Mononuclear cell (primary cell): Measurements from ENCODE around the gene ETV6. TPM values are rescaled to one million over a fixed set of nuclear protein-coding genes. Genes with fewer than 3 reads are reported as not detected.
"Not testable (repeated sequence)": the region's sequence is repeated elsewhere in the genome, so short reads cannot be mapped to it uniquely, and the experiment has no call there.

Experiments used
- H3K27me3 ChIP-seq: 2 replicates; pipeline ENCODE4 v1.6.0; 2011; ENCODE audit warnings: low read length, control low read depth; ENCODE audit not compliant: insufficient read depth
- H3K4me1 ChIP-seq: 2 replicates; pipeline ENCODE4 v1.5.1; 2011; ENCODE audit warnings: mild to moderate bottlenecking, low read length, control low read depth; ENCODE audit not compliant: insufficient read depth
- H3K4me3 ChIP-seq: 2 replicates; pipeline ENCODE4 v1.5.1; 2011; ENCODE audit warnings: mild to moderate bottlenecking, low read length, moderate library complexity
- H3K9me3 ChIP-seq: 2 replicates; pipeline ENCODE4 v1.5.1; 2011; ENCODE audit warnings: low read depth, mild to moderate bottlenecking, control low read depth, low read length
- total RNA-seq: library from RNA; depleted of rRNA; stranded (reverse); fragments of >200 nt; gene quantifications from one replicate; pipeline ENCODE4 v1.2.3, GENCODE V29; 2012

The ETV6 gene
- total RNA-seq, 1 donor = 19.7 TPM

DNA sequence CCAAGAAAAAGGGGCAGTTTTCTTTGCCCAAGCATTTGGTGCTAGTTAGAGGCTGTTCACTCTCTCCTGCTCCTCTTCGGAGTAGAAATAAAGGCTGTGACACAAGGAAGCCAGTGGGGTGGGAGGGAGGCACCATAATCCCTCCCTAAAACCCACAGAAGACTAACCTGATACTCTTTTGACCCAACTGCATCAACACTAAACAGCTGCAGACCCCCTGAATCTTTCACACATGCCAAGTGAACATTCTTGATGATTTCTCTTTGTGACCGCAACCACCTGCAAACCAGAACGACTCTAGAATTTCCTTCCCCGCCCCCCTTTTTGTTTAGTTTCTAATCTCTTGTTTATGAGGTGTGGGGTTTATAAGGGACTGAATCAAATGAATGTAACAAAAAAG is 245.4 kb downstream of the ETV6 start:
- no peaks in the 10 kb centered on the region for H3K27me3 ChIP-seq
- no peaks in the 10 kb centered on the region for H3K9me3 ChIP-seq
- H3K4me3 ChIP-seq = no peak overlapping the region
- peaks cover 38% of the 10 kb centered on the region for H3K4me1 ChIP-seq

GRCh38 chr12:11895421-11896078 is 246.1 kb downstream of the ETV6 start:
- Histone ChIP-seq H3K27me3 (no peaks in the 10 kb centered on the region), H3K4me3 (no peak overlapping the region), H3K4me1 (peaks cover 38% of the 10 kb centered on the region), H3K9me3 (no peaks in the 10 kb centered on the region)

- no peaks in the 10 kb centered on the region for H3K9me3 ChIP-seq
- H3K4me3 ChIP-seq = no peak overlapping the region
- peaks cover 29% of the 10 kb centered on the region for H3K4me1 ChIP-seq
These were observed 247.0 kb downstream of the ETV6 start for GRCh38 chr12:11896417-11896929.

GRCh38 chr12:11897923-11898322 is 248.4 kb downstream of the ETV6 start:
- Histone ChIP-seq H3K9me3 (no peaks in the 10 kb centered on the region), H3K4me3 (no peak overlapping the region), H3K27me3 (no peaks in the 10 kb centered on the region), H3K4me1 (peaks cover 23% of the 10 kb centered on the region)

More at GRCh38 chr12:11896417-11896929, 247.0 kb downstream of the ETV6 start:
- no peaks in the 10 kb centered on the region for H3K27me3 ChIP-seq

DNA sequence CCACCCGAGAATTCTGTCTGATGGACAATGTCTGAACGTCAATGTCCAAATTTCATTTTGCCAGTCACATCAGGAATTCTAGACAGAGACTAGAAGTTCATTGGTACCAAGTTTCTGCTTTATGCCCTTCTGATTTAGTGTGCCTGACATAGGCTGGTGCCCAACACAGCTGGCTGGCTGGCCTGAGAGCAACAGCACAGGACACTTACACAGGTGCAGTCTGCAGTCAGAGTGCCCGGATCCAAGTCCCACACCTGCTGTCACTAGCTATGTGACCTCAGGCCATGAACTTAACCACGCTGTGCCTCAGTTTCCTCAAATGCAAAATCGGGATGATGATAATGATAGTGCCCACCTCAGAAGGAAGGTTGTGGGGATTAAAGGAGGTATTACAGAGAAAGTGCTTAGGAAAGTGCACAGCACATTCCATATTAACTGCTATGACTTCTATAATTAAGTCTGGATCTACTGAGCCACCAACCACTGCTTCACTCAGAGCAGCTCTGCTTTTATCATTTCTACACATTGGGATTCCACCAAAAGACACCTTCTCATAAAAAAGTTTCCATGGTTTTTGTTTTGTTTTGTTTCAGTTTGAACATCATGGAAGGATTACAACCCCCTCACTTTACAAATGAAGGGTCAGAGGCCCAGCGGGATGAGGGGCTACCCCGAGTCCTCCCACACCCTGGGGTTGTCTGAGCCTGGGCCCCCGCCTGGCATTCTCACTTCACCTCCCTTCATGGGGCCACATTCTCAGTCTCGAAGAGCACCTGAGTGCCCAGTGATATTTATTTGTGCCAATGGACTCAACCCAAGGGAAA is 252.4 kb downstream of the ETV6 start:
- Histone ChIP-seq H3K4me1 (no peaks in the 10 kb centered on the region), H3K4me3 (no peak overlapping the region), H3K27me3 (no peaks in the 10 kb centered on the region), H3K9me3 (no peaks in the 10 kb centered on the region)

- no peaks in the 10 kb centered on the region for H3K4me1 ChIP-seq
- H3K4me3 ChIP-seq = no peak overlapping the region
- no peaks in the 10 kb centered on the region for H3K27me3 ChIP-seq
- H3K9me3 ChIP-seq = peaks cover 5% of the 10 kb centered on the region
These were observed 253.0 kb downstream of the ETV6 start for GRCh38 chr12:11902525-11902875.

DNA sequence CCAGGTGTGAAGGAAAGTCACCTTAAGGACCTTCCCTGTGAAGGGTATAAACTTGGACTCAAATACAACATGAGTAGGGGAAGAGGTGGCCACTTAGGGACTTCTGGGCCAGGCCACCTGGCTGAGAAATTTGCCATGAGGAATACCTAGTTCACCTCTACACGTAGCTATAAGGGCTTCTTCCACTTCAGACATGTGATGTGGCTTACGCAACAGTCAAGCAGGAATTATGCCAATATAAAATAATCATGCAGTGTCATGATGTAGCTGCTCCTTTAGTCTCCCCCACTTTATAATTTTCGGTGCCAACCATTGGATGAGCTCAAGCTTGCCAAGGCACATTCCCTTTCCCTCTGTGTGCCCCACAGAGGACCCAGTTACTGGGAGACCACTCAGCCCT is 254.7 kb downstream of the ETV6 start:
- Histone ChIP-seq H3K9me3 (peaks cover 12% of the 10 kb centered on the region), H3K27me3 (no peaks in the 10 kb centered on the region), H3K4me1 (no peaks in the 10 kb centered on the region), H3K4me3 (no peak overlapping the region)

DNA sequence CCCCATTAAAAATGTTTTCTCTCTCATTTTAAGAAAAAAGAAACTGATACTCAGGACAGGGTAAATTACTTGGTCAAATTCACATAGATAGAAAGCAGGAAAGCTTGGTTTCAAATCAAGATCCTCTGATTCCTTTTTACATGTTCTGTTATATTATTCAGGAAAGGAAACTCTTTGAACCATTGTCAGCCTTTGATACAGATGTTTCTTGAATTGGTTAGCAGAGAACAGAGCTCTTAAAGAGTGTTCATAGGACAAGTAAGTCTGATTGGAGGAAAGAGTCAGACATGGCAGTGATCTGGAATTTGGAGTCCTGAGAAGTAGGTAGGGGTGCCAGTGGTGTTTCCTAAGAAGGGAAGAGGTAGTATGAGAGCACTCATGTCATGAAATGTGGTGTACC is 256.1 kb downstream of the ETV6 start:
- Histone ChIP-seq H3K4me3 (no peak overlapping the region), H3K4me1 (no peaks in the 10 kb centered on the region), H3K27me3 (no peaks in the 10 kb centered on the region), H3K9me3 (peaks cover 12% of the 10 kb centered on the region)

DNA sequence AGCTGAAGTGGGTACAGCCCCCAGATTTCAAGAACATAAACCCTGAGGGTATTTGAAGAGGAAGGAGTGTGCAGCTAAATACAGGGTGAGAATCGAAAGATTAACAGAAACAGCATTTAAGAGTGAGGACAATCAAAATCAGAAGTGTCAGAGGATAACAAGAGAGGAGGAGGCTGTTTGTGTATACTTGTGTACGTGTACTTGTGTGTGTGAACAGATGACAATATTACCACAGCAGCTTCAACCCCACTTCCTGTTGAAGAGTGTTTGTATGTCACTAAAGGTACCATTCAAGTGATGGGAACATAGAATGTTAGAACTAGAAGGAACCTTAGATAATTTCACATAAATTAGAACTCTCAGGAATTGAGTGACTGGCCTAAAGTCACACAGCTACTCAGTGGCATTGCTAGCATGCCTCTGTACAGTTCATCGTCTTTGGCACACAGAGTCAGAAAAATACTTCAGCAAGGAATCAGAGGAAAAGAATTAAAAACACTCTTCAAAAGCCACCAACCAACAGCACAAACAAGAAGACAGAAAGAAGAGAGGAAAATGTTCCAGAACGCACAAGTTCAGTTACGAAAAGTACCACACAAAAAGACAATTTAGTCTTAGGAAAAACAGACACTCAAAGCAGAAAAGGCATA is 256.9 kb downstream of the ETV6 start:
- peaks cover 12% of the 10 kb centered on the region for H3K9me3 ChIP-seq
- H3K4me3 ChIP-seq = no peak overlapping the region
- no peaks in the 10 kb centered on the region for H3K27me3 ChIP-seq
- no peaks in the 10 kb centered on the region for H3K4me1 ChIP-seq

- Histone ChIP-seq H3K9me3 (peaks cover 12% of the 10 kb centered on the region), H3K4me3 (no peak overlapping the region), H3K4me1 (no peaks in the 10 kb centered on the region), H3K27me3 (no peaks in the 10 kb centered on the region)
These were observed 258.2 kb downstream of the ETV6 start for GRCh38 chr12:11907625-11908024.

DNA sequence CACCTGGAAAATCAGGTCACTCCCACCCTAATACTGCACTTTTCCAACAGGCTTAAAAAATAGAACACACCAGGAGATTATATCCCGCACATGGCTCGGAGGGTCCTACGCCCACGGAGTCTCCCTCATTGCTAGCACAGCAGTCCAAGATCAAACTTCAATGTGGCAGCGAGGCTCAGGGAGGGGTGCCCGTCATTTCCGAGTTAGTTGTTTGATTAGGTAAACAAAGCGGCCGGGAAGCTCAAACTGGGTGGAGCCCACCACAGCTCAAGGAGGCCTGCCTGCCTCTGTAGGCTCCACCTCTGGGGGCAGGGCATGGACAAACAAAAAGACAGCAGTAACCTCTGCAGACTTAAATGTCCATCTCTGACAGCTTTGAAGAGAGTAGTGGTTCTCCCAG is 259.9 kb downstream of the ETV6 start:
- peaks cover 12% of the 10 kb centered on the region for H3K9me3 ChIP-seq
- H3K4me1 ChIP-seq, H3K27me3 ChIP-seq, H3K4me3 ChIP-seq: not testable (repeated sequence)

GRCh38 chr12:11916113-11916512 is 266.6 kb downstream of the ETV6 start:
- Histone ChIP-seq H3K4me3 (no peak overlapping the region), H3K9me3 (no peaks in the 10 kb centered on the region), H3K4me1 (no peaks in the 10 kb centered on the region), H3K27me3 (no peaks in the 10 kb centered on the region)

DNA sequence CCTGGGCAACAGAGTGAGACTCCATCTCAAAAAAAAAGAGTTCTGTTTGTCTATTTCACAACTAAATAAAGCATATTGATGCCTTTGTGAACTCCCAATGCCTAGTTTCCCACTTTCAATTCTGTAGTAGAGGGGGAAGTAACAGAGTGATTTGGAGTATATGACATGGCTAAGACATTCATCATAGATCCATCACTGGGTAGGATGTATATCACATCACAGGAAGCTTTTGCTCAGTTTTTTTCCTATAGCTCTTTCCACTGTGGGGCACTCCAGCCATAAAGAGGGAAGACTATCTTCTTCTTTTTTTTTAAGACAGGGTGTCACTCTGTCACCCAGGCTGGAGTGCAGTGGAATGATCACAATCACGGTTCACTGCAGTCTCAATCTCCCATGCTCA is 267.3 kb downstream of the ETV6 start:
- no peak overlapping the region for H3K4me3 ChIP-seq
- H3K4me1 ChIP-seq = no peaks in the 10 kb centered on the region
- H3K27me3 ChIP-seq = no peaks in the 10 kb centered on the region
- no peaks in the 10 kb centered on the region for H3K9me3 ChIP-seq

- H3K9me3 ChIP-seq = no peaks in the 10 kb centered on the region
- H3K27me3 ChIP-seq = no peaks in the 10 kb centered on the region
- H3K4me3 ChIP-seq = no peak overlapping the region
- no peaks in the 10 kb centered on the region for H3K4me1 ChIP-seq
These were observed 268.0 kb downstream of the ETV6 start for GRCh38 chr12:11917501-11917900.

GRCh38 chr12:11920231-11920630 is 270.8 kb downstream of the ETV6 start:
- no peaks in the 10 kb centered on the region for H3K27me3 ChIP-seq
- H3K9me3 ChIP-seq = no peaks in the 10 kb centered on the region
- no peak overlapping the region for H3K4me3 ChIP-seq
- no peaks in the 10 kb centered on the region for H3K4me1 ChIP-seq
